ENCODE measurements around the gene MTHFD1. TPM values are rescaled to one million over a fixed set of nuclear protein-coding genes. Genes with fewer than 3 reads are reported as not detected.

The MTHFD1 gene
- total and polyA plus RNA-seq, 11 donors: 39.0 to 72.1 (median 57.2) TPM

DNA sequence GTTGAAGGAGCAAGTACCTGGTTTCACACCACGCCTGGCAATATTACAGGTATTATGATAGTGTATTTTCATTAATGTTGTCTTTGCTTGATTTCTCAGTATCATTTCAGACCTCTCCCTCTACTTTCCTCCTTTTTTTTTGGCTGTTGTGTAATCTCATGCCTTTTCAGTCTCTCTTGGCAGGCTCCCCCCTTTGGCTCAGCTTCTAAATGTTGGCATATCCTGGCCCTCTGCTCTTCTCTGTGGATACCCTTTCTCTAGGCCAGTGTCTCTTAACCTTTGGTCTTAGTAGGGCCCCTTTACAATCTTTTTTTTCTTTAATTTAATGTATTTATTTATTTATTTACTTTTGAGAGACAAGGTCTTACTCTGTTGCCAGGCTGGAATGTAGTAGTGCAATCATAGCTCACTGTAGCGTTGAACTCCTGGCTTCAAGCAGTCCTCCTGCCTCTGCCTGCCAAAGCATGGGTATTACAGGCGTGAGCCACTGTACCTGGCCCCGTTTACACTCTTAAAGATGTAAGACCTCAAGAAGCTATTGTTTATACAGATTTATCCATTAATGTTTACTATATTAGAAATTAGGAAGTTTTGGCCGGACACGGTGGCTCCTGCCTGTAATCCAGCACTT lies 12.8 kb downstream of the MTHFD1 start:
- Histone ChIP-seq H3K27me3 (no peaks in the 10 kb centered on the region), H3K27ac (no peak overlapping the region), H3K4me1 (peaks cover 0 to 7% (median 0%) of the 10 kb centered on the region in 12 donors), H3K36me3 (peaks cover 0 to 43% (median 24%) of the 10 kb centered on the region in 9 donors), H3K9me3 (no peaks in the 10 kb centered on the region), H3K4me3 (no peak overlapping the region)
- intact Hi-C loops (cut with DNase I): no loop called here
- ATAC-seq: peak; percentile 52 to 69 (median 54)
- 76 to 88% (median 83%) methylated on average over 6 of the region's 6 CpGs for WGBS, 4 donors
- DNase-seq: no peak
- no peak for TF ChIP-seq CTCF (IDR thresholded peaks at IDR 0.05)
- no peak for TF ChIP-seq POLR2A (IDR thresholded peaks at IDR 0.05)

GRCh38 chr14:64401949-64402348 lies 13.8 kb downstream of the MTHFD1 start:
- no peaks in the 10 kb centered on the region for H3K9me3 ChIP-seq
- no peak overlapping the region for H3K4me3 ChIP-seq
- no peak for DNase-seq
- WGBS, 4 donors: 89 to 95% (median 91%) methylated on average over 1 of the region's 1 CpG
- H3K36me3 ChIP-seq: peaks cover 0 to 43% (median 24%) of the 10 kb centered on the region in 9 donors
- H3K4me1 ChIP-seq: peaks cover 0 to 7% (median 0%) of the 10 kb centered on the region in 12 donors
- no peak overlapping the region for H3K27ac ChIP-seq
- intact Hi-C loops (cut with DNase I): no loop called here
- TF ChIP-seq CTCF (IDR thresholded peaks at IDR 0.05): no peak
- TF ChIP-seq POLR2A (IDR thresholded peaks at IDR 0.05): no peak
- ATAC-seq: no peak
- no peaks in the 10 kb centered on the region for H3K27me3 ChIP-seq

DNA sequence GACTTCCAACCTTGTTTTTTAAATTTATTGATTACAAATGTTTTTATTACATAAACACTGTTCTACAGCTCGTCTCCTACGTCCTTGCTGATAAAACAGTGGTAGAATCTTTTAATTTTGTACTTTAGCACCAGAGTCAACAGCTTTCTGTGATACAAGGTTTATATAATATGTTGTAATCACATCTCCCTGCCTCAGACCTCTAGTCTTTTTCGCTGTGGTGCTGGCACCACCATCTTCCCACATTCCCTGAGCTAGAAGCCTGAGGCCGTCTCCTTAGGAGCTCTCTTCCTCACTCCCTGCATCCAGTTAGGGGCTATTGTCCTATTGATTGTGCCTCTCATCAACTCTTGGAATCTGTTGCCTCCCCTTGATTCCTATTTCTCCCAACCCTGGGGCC lies 17.1 kb downstream of the MTHFD1 start:
- ATAC-seq (no peak), DNase-seq (no peak)
- H3K36me3 ChIP-seq: peaks cover 0 to 43% (median 24%) of the 10 kb centered on the region in 9 donors
- H3K4me1 ChIP-seq: peaks cover 0 to 7% (median 0%) of the 10 kb centered on the region in 12 donors
- H3K27ac ChIP-seq: no peak overlapping the region
- H3K4me3 ChIP-seq: no peak overlapping the region
- 95 to 99% (median 97%) methylated on average over 4 of the region's 4 CpGs for WGBS, 4 donors
- H3K27me3 ChIP-seq: no peaks in the 10 kb centered on the region
- H3K9me3 ChIP-seq: no peaks in the 10 kb centered on the region
- TF ChIP-seq CTCF (IDR thresholded peaks at IDR 0.05) (no peak), POLR2A (IDR thresholded peaks at IDR 0.05) (no peak)
- intact Hi-C loops (cut with DNase I): no loop called here

DNA sequence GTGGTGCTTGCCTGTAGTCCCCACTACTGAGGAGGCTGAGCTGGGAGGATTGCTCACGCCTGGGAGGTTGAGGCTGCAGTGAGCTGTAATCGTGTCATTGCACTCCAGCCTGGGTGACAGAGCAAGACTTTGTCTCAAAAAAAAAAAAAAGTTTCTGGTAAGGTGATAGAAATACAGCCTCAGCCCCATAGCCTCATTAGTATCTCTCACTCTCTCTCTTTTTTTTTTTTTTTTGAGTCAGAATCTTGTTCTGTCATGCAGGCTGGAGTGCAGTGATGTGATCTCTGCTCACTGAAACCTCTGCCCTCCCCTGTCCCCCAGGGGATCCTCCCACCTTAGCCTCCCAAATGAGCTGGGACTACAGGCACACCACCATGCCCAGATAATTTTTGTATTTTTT lies 19.2 kb downstream of the MTHFD1 start:
- H3K4me1 ChIP-seq: no peaks in the 10 kb centered on the region
- peaks cover 0 to 44% (median 23%) of the 10 kb centered on the region in 9 donors for H3K36me3 ChIP-seq
- ATAC-seq (no peak), DNase-seq (no peak)
- WGBS, 4 donors: 97% methylated on average over 2 of the region's 2 CpGs
- H3K27ac ChIP-seq: no peak overlapping the region
- no peak overlapping the region for H3K4me3 ChIP-seq
- H3K27me3 ChIP-seq: no peaks in the 10 kb centered on the region
- no peaks in the 10 kb centered on the region for H3K9me3 ChIP-seq
- intact Hi-C loops (cut with DNase I): no loop called here
- TF ChIP-seq CTCF (IDR thresholded peaks at IDR 0.05) (no peak), POLR2A (IDR thresholded peaks at IDR 0.05) (no peak)

All from heart left ventricle (tissue), 16 donors.